ENCODE data around the gene PRKCA.
A peak's percentile ranks its signal among the peaks of the same experiment; 100 is the strongest.
"Not testable (repeated sequence)": the region's sequence is repeated elsewhere in the genome, so short reads cannot be mapped to it uniquely, and the experiment has no call there.

Gene PRKCA

DNA sequence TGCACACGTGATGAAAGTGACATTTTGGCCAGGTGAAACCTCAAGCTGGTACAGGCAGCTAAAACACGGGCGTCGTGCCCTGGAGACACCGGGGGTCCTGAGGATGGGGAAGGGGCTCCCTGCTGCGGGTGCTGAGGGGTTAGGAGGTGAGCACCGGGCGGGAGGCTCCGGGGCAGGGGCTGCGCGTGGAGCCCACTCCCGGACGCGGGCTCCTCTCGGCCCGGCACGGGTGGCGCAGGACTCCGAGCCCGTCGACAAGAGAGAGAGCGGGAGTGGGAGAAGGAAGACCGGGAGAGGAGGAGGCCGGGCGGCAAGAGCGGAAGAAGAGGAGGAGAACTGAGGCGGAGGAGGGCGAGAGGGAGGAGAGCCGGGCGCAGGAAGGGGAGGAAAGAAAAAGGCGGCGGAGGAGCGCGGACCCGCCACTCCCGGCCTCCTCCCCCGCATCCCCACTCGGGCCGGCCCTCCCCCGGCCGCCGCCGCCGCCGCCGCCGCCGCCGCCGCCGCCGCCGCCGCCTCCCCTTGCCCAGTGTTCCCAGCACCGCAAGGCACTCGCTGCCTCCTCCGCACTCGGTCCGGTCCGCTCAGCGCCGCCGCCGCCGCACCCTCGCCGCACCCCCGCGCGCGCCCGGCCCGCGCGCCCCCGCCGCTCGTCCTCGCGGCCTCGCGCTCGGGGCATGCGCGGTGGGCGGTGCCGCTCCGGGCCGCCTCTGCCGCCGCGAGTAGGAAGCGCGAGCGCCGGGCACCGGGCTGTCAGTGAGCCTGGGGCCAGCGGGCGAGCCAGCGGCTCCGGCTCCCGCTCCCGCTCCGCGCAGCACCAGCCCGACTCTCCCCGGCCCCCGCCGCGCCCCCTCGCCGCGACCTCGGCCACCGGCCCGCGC is at the start of gene PRKCA:
PRKCA (plus strand) TSS at position 750 of the 878 bp plus-strand sequence.
- TF ChIP-seq ZFX (IDR thresholded peaks at IDR 0.05; ENCODE audit: borderline replicate concordance) (no peak), CTCF (IDR thresholded peaks at IDR 0.05) (no peak)
- peak within 1 kb of the TSS; percentile 44 for H3K27ac ChIP-seq

- H3K27ac ChIP-seq, result not testable (repeated sequence)
Observed at GRCh38 chr17:66253458-66253857, 49.0 kb upstream of the PRKCA start.

DNA sequence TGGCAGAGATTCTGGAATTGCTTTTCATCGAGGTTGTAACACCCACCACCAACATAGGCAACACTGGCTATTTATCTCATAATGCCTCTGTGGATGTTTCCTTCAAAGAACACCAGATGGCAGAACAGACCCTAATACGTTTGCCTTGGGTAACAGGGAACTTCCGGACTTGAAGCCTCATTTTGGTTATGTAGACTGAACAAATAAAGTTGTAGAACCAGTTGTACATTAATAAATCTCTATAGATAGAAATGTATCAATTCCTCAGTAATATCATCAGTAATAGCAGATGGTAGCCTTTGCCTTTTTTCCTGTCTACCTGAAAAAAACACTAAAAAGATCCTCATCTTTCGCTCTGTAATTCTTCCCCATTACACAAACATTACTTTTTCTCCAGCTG is 47.3 kb upstream of the PRKCA start:
- no peak overlapping the region for H3K27ac ChIP-seq
- TF ChIP-seq CTCF (IDR thresholded peaks at IDR 0.05), result peak; percentile 70
- no peak for TF ChIP-seq ZFX (IDR thresholded peaks at IDR 0.05; ENCODE audit: borderline replicate concordance)

DNA sequence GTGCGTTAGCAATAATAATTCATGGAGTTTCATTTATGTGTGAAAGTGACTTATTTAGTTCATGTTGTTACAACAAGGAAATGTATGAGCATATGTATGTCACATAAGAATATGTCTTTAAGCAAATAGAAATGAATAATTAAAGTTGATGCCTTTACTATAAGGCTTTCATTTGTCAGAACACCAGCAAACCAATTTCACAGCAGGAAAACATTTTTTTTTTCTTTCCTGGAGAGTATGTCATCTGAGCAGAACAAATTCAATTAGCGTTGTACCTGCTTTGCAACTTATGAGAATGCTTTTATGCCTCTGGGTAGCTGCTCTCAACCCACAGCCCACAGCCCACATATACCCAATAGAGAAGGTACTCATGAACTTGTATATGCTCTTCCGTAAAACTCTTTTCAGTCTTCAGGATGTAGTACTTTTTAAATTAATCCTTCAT is 46.9 kb upstream of the PRKCA start:
- H3K27ac ChIP-seq, result no peak overlapping the region
- TF ChIP-seq ZFX (IDR thresholded peaks at IDR 0.05; ENCODE audit: borderline replicate concordance), result no peak
- TF ChIP-seq CTCF (IDR thresholded peaks at IDR 0.05), result no peak

DNA sequence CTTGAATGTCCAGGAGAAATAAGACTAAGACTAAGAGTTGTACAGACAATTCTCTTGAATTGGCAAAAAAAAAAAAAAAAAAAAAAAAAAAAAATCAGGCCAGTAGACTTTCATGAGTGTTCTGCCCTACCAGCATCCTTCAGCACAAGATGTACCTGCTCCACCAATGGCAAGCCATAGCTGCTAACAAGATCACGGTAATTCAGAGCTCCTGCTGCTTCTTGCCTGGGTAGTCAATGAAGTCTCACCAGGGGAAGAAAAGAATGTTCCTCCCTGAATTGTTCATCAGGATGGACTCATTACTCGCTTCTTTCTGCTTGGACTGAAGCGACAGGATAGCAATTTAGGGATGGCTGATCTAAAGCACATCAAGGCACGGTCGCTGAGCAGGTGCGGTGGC is 42.1 kb upstream of the PRKCA start:
- no peak for TF ChIP-seq CTCF (IDR thresholded peaks at IDR 0.05)
- TF ChIP-seq ZFX (IDR thresholded peaks at IDR 0.05; ENCODE audit: borderline replicate concordance), result no peak

DNA sequence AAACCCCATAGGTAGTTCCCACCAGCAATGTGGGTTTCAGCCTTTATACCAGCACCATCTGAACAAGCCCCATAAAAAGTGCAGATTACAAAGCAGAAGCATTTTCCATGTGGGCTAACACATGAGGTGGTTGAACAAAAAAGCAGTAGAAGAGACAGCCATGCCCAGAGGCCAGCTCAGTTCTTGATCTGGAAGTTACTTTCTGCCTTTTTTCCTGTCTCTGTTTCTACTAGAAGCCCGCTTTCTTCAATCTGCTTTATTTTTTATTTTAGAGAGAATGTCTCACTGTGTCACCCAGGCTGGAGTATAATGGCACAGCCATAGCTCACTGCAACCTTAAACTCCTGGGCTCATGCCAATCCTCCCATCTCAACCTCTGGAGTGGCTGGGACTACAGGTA is 41.7 kb upstream of the PRKCA start:
- H3K27ac ChIP-seq, result no peak overlapping the region
- TF ChIP-seq ZFX (IDR thresholded peaks at IDR 0.05; ENCODE audit: borderline replicate concordance) (no peak), CTCF (IDR thresholded peaks at IDR 0.05) (no peak)

More for the DNA sequence above, 42.1 kb upstream of the PRKCA start:
- H3K27ac ChIP-seq, result no peak overlapping the region

GRCh38 chr17:66262767-66263166 is 39.6 kb upstream of the PRKCA start:
- no peak overlapping the region for H3K27ac ChIP-seq
- TF ChIP-seq ZFX (IDR thresholded peaks at IDR 0.05; ENCODE audit: borderline replicate concordance), result no peak

DNA sequence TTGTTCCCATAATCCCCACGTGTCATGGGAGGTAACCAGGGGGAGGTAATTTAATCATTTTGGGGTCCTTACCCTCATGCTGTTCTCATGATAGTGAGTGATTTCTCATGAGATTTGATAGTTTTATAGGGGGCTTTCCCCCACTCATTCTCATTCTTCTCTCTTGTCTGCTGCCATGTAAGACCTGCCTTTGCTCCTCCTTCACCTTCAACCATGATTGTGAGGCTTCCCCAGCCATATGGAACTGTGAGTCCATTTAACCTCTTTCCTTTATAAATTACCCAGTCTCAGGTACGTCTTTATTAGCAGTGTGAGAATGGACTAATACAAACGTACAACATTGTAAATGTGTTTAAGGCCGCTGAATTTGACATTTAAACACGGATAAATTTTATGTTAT is 37.7 kb upstream of the PRKCA start:
- no peak for TF ChIP-seq CTCF (IDR thresholded peaks at IDR 0.05)
- TF ChIP-seq ZFX (IDR thresholded peaks at IDR 0.05; ENCODE audit: borderline replicate concordance), result no peak
- no peak overlapping the region for H3K27ac ChIP-seq
